Measurements from ENCODE around the gene IL1RAPL1. TPM values are rescaled to one million over a fixed set of nuclear protein-coding genes. Genes with fewer than 3 reads are reported as not detected.

Gene IL1RAPL1
- total RNA-seq, 1 donor from 2014 or later, result not detected

GRCh38 chrX:29580560-29580959 lies 993.3 kb downstream of the IL1RAPL1 start:
- DNase-seq (ENCODE audit: low read depth), result no peak
- no peak overlapping the region for H3K4me3 ChIP-seq (ENCODE audit: low read depth, low read length)
- TF ChIP-seq, protein P1, sequence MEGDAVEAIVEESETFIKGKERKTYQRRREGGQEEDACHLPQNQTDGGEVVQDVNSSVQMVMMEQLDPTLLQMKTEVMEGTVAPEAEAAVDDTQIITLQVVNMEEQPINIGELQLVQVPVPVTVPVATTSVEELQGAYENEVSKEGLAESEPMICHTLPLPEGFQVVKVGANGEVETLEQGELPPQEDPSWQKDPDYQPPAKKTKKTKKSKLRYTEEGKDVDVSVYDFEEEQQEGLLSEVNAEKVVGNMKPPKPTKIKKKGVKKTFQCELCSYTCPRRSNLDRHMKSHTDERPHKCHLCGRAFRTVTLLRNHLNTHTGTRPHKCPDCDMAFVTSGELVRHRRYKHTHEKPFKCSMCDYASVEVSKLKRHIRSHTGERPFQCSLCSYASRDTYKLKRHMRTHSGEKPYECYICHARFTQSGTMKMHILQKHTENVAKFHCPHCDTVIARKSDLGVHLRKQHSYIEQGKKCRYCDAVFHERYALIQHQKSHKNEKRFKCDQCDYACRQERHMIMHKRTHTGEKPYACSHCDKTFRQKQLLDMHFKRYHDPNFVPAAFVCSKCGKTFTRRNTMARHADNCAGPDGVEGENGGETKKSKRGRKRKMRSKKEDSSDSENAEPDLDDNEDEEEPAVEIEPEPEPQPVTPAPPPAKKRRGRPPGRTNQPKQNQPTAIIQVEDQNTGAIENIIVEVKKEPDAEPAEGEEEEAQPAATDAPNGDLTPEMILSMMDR (conservative IDR thresholded peaks at IDR 0.05; ENCODE audit: low read depth, low read length), result no peak

- no peak overlapping the region for H3K4me3 ChIP-seq (ENCODE audit: low read depth, low read length)
- DNase-seq (ENCODE audit: low read depth), result no peak
- TF ChIP-seq, protein P1 (conservative IDR thresholded peaks at IDR 0.05; ENCODE audit: low read depth, low read length), result no peak
Observed at GRCh38 chrX:29581223-29581622, 994.0 kb downstream of the IL1RAPL1 start.

- TF ChIP-seq, protein P1 (conservative IDR thresholded peaks at IDR 0.05; ENCODE audit: low read depth, low read length), result no peak
- DNase-seq (ENCODE audit: low read depth), result no peak
- no peak overlapping the region for H3K4me3 ChIP-seq (ENCODE audit: low read depth, low read length)
Observed at GRCh38 chrX:29587107-29587506, 999.9 kb downstream of the IL1RAPL1 start.

DNA sequence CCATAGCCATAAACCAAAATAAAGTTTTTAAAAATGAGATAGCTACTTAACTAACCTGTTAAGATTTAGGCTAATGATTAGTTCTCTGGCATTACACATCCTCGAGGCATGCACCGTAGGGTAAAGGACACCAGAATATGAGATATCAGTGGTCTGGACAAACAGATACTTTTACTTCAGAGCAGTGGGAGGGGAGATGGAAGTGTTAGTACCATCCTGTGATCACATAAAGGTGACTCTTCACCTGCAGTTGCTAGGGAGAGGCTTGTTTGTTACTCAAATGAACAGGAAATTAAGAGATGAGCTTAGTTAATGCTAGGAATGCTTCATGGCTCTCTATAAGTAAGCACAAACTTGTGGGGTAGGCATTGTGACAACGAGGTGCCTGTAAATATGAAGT lies 1003.7 kb downstream of the IL1RAPL1 start:
- TF ChIP-seq, protein P1 (conservative IDR thresholded peaks at IDR 0.05; ENCODE audit: low read depth, low read length), result no peak
- H3K4me3 ChIP-seq (ENCODE audit: low read depth, low read length), result no peak overlapping the region
- peak; percentile 1 for DNase-seq (ENCODE audit: low read depth)

DNA sequence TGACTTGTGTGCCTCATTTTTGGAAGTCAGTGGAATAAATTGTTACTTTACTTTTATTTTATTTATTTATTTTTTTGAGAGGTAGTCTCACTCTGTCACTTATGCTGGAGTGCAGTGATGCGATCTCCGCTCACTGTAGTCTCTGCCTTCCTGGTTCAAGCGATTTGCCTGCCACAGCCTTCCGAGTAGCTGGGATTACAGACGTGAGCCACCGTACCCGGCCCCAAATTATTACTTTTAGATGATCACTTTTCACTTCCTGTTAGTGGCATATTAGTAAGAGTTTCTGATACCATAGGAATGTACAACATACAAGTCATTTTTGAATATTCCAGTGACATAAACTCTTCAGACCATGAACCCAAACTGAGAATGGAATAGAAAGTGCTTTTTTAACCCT lies 1017.1 kb downstream of the IL1RAPL1 start:
- TF ChIP-seq, protein P1 (conservative IDR thresholded peaks at IDR 0.05; ENCODE audit: low read depth, low read length), result no peak
- no peak overlapping the region for H3K4me3 ChIP-seq (ENCODE audit: low read depth, low read length)
- DNase-seq (ENCODE audit: low read depth), result no peak

GRCh38 chrX:29617276-29617675 lies 1030.0 kb downstream of the IL1RAPL1 start:
- DNase-seq (ENCODE audit: low read depth), result peak; percentile 7
- peak overlapping the region; percentile 18 for H3K4me3 ChIP-seq (ENCODE audit: low read depth, low read length)
- TF ChIP-seq, protein P1 (conservative IDR thresholded peaks at IDR 0.05; ENCODE audit: low read depth, low read length), result no peak

GRCh38 chrX:29617725-29618124 lies 1030.5 kb downstream of the IL1RAPL1 start:
- TF ChIP-seq, protein P1 (conservative IDR thresholded peaks at IDR 0.05; ENCODE audit: low read depth, low read length), result peak; percentile 41
- no peak for DNase-seq (ENCODE audit: low read depth)
- peak overlapping the region; percentile 18 for H3K4me3 ChIP-seq (ENCODE audit: low read depth, low read length)

Data from epithelial cell of proximal tubule (primary cell).